HG03025 (cell line): Measurements from ENCODE around the gene UPF2.
"Not testable (repeated sequence)": the region's sequence is repeated elsewhere in the genome, so short reads cannot be mapped to it uniquely, and the experiment has no call there.

Source experiments
- ATAC-seq: cut with Tn5 transposase; IDR thresholded peaks from one replicate; pipeline ENCODE4 v1.9.1; 2021; ENCODE audit warnings: mild to moderate bottlenecking, moderate library complexity; ENCODE audit not compliant: unreplicated experiment, low FRiP score

The UPF2 gene, protein sequence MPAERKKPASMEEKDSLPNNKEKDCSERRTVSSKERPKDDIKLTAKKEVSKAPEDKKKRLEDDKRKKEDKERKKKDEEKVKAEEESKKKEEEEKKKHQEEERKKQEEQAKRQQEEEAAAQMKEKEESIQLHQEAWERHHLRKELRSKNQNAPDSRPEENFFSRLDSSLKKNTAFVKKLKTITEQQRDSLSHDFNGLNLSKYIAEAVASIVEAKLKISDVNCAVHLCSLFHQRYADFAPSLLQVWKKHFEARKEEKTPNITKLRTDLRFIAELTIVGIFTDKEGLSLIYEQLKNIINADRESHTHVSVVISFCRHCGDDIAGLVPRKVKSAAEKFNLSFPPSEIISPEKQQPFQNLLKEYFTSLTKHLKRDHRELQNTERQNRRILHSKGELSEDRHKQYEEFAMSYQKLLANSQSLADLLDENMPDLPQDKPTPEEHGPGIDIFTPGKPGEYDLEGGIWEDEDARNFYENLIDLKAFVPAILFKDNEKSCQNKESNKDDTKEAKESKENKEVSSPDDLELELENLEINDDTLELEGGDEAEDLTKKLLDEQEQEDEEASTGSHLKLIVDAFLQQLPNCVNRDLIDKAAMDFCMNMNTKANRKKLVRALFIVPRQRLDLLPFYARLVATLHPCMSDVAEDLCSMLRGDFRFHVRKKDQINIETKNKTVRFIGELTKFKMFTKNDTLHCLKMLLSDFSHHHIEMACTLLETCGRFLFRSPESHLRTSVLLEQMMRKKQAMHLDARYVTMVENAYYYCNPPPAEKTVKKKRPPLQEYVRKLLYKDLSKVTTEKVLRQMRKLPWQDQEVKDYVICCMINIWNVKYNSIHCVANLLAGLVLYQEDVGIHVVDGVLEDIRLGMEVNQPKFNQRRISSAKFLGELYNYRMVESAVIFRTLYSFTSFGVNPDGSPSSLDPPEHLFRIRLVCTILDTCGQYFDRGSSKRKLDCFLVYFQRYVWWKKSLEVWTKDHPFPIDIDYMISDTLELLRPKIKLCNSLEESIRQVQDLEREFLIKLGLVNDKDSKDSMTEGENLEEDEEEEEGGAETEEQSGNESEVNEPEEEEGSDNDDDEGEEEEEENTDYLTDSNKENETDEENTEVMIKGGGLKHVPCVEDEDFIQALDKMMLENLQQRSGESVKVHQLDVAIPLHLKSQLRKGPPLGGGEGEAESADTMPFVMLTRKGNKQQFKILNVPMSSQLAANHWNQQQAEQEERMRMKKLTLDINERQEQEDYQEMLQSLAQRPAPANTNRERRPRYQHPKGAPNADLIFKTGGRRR

DNA sequence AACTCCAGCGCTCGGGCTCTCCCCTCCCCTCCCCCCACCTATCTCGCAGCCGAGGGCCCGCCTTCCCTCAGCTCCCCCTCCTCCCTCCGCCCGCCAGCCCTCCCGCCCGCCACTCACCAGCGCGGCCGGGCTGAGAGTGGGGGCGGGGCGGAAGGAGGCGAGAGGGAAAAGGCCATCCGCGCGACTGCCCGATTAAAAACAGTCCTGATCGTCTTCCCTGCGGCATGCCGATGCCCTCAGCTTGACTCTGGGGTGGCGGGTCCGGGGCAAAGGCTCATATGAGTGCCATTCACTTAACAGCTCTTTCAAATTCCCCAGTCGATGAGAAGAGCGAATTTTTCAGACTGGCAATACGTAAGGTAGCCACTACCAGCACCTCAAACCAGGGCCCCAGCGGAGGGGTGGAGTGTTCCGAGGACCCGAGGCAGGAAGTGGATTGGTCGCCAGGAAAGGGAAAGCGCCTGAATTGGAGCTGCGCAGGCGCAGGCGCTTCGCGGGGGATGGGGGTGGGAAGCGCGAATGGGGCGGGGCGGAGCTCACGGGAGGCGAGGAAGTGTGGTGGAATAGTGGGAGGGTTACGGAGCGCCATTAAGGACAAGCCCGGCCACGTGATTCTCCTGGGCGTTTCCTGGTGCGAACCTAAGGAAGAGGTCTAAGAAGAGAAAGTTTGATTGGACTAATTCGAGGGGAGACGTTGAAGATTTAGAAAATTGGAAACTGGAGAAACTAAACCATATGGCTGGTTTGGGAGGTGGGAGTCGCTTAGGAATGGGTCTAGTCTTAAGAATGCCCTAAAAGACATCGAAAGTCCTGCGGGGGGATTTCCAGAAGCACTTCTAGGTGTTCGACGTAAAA, at the start of gene UPF2:
UPF2 (minus strand) TSS at position 13 of the 855 bp plus-strand sequence. CDS start 7,386 bp downstream, outside the sequence.
- ATAC-seq = peak; percentile 44

DNA sequence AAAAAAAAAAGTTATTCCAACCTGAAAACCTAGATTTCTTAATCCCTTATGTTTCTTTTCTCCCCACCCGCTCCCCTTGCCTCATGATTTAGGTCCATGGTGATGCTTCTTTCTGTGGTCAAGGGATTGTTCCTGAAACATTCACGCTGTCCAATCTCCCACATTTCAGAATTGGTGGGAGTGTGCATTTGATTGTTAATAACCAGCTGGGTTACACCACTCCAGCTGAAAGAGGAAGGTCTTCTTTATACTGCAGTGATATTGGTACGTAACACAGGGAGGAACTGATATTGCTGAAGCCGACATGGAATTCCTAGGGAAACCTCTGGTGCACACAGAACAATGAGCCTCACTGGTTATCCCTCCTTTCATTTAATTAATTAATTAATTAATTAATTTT, 48.8 kb upstream of the UPF2 start:
- ATAC-seq = no peak

DNA sequence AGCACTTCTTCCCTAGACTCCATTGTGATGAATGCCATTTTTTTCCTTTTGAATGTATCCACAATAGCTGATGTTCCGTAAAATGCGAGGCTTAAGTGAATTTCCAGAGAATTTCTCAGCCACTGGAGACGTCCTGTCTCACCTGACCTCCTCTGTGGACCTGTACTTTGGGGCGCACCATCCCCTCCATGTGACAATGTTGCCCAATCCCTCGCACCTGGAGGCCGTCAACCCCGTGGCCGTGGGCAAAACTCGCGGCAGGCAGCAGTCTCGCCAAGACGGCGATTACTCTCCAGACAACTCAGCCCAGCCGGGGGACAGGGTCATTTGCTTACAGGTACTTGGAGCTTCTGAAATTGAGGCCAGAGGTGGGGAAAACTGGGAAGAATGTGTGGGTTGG, 46.3 kb upstream of the UPF2 start:
- no peak for ATAC-seq

DNA sequence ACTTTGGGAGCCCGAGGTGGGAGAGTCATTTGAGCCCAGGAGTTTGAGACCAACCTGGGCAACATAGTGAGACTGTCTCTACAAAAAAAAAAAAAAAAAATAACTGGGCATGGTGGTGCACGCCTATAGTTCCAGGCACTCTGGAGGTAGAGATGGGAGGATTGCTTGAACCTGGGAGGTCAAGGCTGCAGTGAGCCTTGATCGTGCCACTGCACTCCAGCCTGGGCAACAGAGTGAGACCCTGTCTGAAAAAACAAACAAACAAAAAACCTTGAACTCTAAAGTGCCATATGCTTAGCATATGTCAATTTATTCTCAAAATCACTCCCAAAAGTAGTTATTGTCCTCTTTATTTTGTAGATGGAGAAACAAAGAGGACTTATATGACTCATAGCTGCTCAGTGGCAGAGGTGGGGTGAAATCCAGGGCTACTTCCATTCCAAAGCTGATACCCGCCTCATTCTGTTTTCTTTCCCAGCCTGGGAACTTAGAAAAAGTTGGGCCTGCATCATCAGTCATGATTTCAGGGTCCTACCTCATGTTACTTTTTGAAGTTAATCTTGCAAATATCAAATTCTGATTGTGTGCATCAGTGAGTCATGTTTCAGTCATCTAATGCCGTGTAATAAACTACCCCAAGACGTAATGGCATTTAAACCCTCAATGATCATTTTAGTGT, 39.4 kb upstream of the UPF2 start:
- ATAC-seq = no peak

DNA sequence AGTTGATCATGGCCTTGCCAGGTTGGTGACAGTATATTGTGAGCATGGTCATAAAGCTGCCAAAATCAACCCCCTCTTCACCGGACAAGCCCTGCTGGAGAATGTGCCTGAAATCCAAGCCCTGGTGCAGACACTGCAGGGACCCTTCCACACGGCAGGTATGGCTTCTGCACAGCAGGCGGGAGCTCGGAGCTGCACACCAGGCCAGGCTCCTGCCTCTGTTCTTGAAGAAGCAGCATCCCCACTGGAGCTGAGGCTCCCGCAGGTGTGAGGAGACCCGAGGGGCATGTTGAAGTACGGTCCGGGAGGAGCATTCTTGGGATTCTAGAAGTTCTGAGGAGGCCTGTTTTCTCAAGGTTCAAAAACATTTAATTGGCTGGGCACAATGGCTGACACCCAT, 38.9 kb upstream of the UPF2 start:
- no peak for ATAC-seq

DNA sequence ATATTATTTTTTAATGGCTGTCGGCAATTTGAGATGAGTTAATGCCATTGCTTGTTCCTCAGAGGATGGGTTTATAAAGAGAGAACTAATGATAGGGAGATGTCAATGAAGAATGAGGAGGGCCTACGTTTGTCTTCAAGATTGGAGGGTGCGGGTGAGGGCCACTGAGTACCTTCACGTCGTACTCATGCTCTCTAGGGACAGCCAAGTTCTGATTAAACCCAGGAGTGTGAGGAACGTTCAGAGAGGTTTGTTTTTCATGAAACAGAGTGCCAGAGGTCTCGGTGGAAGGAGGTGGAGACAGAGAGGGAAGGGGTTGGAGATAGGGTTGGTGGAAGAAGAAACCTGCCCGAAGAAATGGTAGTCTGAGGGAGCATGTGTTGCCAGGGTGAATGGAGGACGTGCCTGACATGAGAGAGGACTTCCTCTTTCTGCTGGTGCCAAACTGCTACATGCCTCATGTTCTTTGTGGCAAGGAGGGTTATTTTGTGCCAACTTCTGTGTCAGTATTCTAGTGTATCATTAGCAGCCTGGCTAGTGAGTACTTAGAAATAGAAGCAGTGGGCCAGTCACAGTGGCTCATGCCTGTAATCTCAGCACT, 35.1 kb upstream of the UPF2 start:
- ATAC-seq = no peak

DNA sequence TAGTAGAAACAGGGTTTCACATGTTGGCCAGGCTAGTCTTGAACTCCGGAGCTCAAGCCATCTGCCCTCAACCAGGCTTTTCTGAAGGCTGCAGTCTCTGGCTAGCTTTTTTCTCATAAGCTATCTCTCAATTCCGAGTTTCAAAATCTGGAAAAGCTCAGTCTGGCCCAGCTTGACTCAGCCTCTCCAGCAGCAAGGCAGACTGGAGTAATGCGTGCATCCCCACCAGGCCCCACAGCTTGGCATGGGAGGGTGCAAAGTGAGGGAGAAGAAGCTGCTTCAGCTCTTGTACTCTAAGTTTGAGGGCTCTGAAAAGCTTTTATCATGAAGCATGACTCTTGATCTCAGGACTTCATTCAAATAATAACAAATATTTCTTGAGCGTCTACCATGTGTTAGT, 30.9 kb upstream of the UPF2 start:
- no peak for ATAC-seq

DNA sequence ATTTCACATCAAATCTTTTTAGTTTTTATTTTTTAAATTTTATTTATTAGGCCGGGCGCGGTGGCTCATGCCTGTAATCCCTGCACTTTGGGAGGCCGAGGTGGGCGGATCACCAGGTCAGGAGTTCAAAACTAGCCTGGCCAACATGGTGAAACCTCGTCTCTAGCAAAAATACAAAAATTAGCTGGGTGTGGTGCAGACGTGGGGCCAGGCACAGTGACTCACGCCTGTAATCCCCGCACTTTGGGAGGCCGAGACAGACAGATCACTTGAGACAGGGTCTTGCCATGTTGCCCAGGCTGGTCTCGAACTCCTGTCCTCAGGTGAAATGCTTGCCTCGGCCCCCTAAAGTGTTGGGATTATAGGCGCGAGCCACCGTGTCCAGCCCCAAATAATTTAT, 28.8 kb upstream of the UPF2 start:
- not testable (repeated sequence) for ATAC-seq

DNA sequence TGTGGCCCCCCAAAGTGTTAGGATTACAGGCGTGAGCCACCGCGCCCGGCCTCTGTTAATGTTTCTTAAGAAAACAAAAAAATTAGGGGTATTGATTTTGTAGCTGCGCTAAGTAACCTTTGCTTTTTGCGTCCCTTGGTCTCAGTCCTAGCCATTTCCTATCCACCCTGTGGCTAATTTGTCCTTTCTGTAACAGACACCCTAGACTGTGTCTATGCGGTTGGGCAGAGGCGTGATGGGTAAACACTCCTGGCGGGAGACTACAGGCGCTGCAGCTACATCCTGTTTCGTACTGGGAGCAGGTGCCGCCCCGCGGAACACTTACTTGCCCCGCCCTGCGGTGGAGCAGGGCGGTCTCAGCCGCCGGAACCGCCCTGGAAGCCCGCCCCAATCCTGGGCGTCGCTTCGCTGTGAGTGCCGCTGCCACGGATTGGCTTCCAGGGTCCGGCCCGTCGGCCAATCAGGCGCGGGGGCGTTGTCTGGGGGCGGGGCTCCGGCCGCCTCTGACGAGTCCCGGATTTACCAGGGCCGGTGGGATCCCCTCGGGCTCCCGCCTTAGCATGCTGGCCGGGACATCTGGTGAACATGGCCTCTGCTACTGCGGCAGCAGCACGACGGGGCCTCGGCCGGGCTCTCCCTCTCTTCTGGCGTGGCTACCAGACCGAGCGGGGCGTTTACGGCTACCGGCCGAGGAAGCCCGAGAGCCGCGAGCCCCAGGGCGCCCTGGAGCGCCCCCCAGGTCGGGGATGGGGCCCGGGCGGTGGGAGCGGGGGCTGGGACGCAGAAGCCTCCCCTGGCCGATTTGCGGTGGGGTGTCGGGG, 26.1 kb upstream of the UPF2 start, which contains the start of gene DHTKD1:
DHTKD1 (plus strand) TSS at position 506 of the 821 bp plus-strand sequence; CDS start at position 586, 80 bp downstream.
- ATAC-seq = peak; percentile 95

DNA sequence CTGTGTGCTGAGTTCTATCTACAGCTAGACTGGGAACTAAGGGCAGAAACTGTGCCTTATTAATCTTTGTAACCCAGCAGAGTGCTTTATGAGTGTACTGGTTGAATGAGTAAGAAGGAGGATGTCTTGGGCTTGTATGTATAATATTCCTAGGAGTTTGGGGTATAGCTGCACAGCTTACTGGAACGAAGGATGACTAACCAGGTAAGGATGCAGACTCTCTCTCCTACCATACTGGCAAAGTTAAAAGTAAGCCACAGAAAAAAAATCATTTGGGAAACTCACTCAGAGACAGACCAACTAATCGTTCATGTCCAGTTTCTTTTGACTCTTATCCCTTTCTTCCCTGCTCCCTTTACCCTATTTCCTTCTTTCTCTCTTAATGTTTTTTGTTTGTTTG, 24.7 kb upstream of the UPF2 start:
- no peak for ATAC-seq

DNA sequence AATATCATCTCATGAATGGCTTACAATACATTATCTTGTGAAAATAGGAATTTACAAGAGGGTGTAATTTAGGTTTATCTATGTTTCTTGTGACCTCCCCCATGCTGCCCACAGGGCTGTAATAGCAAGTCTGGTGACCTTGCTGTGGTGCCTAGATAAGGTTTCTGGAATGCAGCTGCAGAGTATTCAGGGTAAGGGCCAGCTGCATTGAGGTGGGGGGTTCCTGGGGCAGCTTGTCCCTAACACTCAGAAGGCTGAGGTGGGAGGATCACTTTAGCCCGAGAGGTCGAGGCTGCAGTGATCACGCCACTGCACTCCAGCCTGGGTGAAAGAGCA, 20.8 kb upstream of the UPF2 start:
- no peak for ATAC-seq

DNA sequence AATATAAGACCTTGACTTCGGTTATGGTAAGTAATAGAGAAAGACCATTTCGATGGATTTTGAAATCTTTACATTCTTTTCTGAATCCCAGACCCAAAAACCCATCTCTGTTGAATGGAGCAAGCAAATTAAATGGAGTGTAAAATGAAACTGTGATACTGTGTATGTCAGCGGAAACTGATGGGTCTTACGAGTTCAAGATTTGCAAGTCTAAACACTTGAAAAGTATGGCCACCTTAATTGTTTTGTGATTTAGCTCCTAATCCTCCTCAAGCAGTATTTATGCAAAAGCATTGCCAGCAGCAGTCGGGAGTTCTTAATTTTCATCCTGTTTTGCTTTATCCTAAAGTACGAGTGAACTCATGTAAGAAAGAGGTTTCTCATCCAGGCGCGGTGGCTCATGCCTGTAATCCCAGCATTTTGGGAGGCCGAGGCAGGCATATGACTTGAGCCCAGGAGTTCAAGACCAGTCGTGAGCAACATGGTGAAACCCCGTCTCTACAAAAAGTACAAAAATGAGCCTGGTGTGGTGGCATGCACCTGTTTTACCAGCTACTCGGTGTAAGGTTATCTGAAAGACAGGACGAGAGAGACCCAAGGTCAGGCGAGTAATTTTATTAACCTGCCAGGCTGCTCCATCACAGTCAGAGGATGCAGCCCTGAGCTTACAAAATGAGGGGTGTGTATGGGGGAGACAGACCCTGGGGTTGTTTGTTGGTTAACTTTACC, 20.3 kb upstream of the UPF2 start:
- no peak for ATAC-seq

DNA sequence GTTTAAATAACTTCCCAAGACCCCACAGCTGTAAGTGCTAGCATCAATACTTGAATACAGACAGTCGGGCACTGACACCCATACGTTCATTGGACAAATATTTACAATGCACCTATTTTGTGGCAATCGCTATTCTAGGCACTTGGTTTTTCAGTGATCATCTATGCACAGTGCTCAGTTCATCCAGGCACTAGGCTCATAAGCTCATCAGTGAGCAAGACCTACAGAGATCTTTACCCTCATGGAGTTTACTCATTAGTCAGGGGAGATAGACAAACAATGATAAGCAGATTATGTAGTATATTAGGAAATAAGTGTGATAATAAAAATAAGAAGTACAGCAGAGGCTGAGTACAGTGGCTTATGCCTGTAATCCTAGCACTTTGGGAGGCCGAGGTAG, 18.5 kb upstream of the UPF2 start:
- ATAC-seq = no peak

DNA sequence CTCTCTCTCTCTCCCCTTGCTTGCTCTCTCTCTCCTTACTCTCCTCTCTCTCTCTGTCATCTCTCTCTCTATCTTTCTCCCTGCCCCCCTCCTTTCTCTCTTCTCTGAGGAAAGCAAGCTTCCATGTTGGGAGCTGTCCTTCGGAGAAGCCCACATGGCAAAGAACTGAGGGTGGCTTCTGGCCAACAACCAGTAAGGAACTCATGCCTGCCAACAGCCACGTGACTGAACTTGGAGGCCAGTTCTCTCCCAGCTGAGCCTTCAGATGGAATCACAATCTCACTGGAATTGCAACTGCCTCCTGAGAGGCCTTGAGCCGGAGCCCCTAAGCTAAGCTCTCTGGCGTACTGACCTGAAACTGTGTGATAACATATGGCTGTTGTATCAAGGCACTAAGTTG, 14.1 kb upstream of the UPF2 start:
- no peak for ATAC-seq

DNA sequence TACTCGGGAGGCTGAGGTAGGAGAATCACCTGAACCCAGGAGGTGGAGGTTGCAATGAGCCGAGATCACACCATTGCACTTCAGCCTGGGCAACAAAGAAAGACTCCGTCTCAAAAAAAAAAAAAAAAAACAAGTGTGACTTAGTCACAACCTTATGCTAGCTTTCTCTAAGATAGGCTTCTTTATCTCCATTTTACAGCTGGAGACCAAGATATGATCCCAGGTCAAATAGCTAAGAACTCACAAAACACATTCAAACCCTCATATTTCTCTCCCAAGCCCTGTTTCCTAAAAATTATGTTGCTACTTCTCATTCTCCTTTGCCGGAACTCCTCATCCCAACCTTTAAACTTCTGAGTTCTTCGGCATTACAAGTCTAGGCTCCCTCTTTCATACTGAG, 13.1 kb upstream of the UPF2 start:
- ATAC-seq = no peak

DNA sequence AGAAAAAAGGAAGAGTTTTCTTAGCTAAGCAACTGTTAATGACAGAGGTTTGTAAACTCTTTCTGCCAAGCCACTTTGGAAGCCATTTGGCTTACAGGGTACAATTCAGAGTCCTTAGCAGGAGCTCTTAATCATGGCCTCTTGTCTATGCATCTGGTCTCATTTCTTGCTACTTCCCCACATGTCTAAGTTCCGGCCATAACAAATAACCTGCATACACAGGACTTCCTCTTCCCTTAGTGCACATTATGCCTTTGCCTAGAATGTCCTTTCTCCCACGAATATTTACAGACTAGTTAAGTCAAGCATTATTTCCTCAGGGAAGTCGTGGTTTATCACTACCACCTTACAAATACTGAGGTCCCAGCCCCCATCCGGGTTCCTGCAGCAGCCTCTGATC, 8.6 kb upstream of the UPF2 start:
- ATAC-seq = no peak

DNA sequence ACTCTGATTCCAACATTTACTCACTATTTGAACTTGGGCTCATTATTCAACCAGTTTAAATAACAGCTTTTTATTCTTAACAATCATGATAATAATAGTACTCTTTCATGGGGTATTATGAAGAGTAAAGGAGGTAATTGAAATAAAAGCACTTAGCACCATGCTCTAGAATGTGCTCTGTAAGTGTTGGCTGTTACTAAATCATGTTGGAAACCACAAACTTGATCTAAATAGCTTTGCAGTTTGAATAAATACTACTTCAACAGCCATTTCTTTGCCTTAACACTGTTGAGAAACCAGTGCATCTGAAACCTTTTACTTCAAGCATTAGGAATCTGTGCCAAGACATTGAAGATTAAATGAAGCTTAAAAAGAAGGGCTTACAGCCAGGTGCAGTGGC, 7.9 kb upstream of the UPF2 start:
- ATAC-seq = no peak

DNA sequence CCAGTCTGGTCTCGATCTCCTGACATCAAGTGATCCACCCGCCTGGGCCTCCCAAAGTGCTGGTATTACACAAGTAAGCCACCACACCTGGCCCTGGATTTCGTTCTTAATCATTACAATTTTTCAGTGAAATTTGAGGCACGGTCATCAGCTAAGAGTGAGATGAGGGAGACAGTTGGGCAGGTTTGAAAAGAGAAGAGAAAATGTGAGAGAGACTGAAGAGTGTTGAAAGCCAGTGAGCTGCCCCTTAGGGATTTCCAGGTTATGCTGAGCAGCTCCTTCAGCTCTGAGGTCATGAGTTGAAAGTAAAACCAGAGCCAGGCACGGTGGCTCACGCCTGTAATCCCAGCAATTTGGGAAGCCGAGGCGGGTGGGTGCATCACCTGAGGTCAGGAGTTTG, 5.9 kb upstream of the UPF2 start:
- no peak for ATAC-seq
